HG02840 (cell line): ENCODE data around the gene MS4A4E.
"Not testable (repeated sequence)": the region's sequence is repeated elsewhere in the genome, so short reads cannot be mapped to it uniquely, and the experiment has no call there.

Experiments used
- ATAC-seq: cut with Tn5 transposase; IDR thresholded peaks from one replicate; pipeline ENCODE4 v1.9.1; 2021; ENCODE audit warnings: mild to moderate bottlenecking, moderate library complexity, moderate number of reproducible peaks; ENCODE audit not compliant: unreplicated experiment, low FRiP score

Gene MS4A4E

GRCh38 chr11:60222141-60222540 is 20.8 kb downstream of the MS4A4E start:
- no peak for ATAC-seq

GRCh38 chr11:60221692-60222091 is 21.2 kb downstream of the MS4A4E start:
- ATAC-seq, result no peak

- no peak for ATAC-seq
Measured at GRCh38 chr11:60221181-60221580, 21.8 kb downstream of the MS4A4E start.

GRCh38 chr11:60214386-60214785 is 28.6 kb downstream of the MS4A4E start:
- ATAC-seq, result no peak

DNA sequence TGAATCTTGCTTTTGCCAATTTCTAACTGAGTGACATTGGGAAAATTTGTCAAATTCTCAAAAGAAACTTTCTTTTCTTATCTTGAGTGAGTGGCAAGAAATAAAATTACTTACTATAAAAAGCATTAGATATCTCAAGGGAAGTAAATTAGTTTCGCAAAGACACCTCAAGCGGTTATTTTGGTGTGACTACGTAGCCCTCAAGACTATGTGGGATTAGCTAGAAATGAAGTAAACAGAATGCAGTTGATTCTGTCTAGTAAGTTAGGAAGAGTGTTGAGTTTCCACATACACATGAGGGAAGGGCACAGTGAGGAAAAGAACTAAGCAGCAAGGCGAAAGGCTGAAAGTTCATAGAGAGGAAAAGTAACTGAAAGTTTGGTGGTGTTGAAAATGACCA is 31.7 kb downstream of the MS4A4E start:
- no peak for ATAC-seq

GRCh38 chr11:60209977-60210376 is 33.0 kb downstream of the MS4A4E start:
- ATAC-seq, result no peak

GRCh38 chr11:60208951-60209350 is 34.0 kb downstream of the MS4A4E start:
- no peak for ATAC-seq

GRCh38 chr11:60208146-60208895 is 34.6 kb downstream of the MS4A4E start:
- ATAC-seq, result no peak

- no peak for ATAC-seq
Measured at GRCh38 chr11:60206616-60207015, 36.3 kb downstream of the MS4A4E start.

DNA sequence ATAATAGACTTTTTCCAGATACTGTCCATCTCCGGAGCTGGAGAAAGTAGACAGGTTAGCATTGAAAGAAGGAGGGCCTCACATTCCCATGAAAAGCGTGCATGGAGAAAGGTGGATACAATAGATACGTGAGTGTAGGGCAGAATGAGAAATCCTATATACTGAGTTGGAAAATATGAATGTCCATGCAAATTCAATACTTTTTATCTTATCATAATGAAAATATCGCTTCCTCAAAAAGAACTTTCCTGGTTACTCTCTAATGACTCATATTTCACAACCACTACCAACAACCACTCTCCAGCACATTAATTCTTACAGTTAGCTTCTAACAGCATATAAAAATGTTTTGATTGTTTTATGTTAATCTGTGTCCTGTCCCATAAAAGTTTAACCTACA is 38.0 kb downstream of the MS4A4E start:
- no peak for ATAC-seq

DNA sequence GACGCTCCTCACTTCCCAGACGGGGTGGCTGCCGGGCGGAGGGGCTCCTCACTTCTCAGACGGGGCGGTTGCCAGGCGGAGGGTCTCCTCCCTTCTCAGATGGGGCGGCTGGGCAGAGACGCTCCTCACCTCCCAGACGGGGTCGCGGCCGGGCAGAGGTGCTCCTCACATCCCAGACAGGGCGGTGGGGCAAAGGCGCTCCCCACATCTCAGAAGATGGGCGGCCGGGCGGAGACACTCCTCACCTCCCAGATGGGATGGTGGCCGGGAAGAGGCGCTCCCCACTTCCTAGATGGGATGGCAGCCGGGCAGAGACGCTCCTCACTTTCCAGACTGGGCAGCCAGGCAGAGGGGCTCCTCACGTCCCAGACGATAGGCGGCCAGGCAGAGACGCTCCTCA is 41.6 kb downstream of the MS4A4E start:
- ATAC-seq, result not testable (repeated sequence)

DNA sequence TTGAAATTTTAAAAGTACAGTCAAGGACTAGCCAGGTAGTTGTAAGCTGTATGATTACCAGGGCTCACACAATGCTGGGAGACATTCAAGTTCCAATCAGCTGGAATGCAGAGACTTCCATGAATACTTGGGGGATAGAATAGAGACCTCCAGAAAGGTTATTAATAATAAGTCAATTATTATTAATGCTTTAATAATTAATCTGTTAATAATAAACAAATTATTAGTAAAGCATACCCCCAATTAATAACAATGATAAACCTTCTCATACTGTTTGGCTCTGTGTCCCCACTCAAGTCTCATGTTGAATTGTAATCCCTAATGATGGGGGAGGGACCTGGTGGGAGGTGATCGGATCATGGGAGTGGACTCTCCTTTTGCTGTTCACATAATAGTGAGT is 45.5 kb downstream of the MS4A4E start:
- ATAC-seq, result no peak

- no peak for ATAC-seq
Measured at GRCh38 chr11:60195923-60196368, 47.0 kb downstream of the MS4A4E start.

DNA sequence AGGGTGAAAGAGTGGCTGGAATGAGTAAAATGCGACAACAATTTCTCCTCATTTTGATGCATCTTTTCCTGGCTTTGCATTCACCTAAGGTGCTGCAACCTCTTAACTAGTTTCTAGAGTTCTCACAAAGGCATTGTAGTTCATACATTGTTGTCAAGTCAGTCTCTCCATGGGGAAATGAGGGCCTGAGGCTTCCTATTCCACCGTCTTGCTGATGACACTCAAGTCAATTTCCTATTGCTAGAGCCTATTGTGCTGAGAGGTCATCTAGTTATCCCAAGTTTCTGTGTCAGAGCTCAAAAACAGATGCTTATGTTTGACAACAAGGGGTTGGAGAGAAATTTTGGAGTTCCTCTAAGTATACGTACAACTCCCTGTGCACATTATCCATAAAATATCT is 48.4 kb downstream of the MS4A4E start:
- no peak for ATAC-seq

DNA sequence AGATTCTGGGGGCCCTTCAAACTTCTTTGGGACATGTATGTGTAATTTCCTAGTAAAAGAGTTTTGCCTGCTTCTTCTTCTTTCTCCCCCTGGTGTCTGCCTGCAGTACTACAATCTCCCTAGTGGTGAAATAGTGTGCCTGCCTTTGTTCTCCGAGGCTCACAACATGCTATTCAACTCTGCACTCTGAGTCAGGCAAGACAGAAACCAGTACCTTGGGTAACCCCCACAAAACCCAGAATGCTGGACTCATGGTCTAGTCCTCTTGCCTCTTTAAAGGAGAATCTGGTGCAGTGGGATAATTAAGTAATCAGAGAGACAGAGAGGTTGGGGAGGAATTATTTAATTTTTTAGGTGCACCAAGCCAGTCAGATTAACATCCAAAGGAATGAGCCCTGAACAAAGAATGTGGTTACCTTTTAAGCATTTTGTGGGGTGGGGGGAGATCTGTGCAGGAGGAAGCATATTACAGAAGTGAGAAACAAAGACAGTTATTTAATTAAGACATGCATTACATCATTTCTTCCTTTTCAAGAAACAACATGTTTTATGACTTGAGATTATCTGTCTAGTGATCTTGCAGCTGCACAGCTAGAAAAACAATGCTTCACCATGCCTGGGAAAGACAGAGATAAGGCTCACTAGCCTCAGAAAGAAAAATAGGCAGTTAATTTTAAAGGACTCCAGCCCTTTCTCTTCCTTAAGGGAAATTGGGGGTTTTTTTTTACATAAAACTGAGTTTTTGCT is 49.1 kb downstream of the MS4A4E start:
- ATAC-seq, result no peak

DNA sequence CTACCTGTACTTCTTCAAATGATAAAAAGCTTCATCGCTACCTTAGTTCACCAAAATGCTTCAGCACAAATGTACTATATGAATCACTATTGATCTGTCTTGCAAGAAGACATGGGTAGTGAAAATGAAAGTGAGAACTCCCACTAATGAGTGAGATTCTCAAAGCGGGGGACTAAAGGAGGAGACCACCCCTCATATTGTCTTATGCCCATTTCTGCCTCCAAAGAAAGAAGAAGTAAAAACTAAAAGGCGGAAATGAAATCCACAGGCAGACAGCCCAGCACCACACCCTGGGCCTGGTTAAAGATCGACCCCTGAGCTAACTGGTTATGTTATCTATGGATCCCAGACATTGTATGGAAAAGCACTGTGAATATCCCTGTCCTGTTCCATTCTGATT is 50.4 kb downstream of the MS4A4E start:
- not testable (repeated sequence) for ATAC-seq

DNA sequence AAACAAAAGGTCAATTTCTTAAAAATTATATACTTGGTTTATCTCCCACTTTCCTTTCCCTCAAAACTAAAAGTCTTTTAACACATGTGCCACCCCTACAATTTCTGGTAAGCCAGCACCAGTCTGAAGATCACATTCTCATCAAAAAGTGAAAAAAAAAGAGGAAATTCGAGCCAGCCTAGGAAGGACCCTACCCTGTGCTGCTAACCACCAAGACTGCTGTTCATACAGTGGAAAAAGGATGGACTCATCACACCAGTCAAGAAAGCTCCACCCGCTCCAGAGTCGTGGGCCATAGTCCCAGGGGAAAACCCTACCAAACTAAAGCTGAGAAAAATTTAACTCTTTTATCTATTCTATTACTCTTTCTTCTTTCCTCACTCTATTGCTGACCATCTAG is 54.5 kb downstream of the MS4A4E start:
- ATAC-seq, result not testable (repeated sequence)

- not testable (repeated sequence) for ATAC-seq
Measured at GRCh38 chr11:60186128-60186527, 56.8 kb downstream of the MS4A4E start.

- not testable (repeated sequence) for ATAC-seq
Measured at GRCh38 chr11:60185512-60185827, 57.5 kb downstream of the MS4A4E start.

DNA sequence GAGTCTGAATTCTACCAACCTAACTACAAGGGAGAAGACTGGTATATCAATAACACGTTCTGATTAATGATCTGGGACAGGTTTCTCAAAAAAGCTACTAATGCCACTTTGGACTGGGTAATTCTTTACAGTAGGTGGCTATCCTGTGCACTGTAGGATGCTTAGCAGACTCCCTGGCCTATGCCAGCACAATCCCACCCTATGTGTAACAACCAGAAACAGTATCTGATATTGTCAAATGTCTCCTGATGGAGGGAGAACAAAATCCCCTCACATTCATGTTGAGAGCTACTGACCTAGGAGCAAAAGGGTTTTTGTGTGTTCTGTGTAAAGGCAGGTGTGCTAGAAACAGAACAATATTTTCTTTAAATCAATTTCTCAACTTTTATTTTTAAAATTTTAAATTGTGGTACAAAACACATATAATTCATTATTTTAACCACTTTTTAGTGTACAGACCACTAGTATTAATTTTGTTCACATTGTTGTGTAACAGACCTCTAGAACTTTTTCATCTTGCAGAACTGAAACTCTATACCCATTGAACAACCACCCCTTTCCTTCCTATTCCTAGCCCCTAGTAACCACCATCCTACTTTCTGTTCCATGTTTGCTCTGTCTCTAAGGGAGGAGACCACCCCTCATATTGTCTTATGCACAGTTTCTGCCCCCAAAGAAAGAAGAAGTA is 58.0 kb downstream of the MS4A4E start:
- ATAC-seq, result no peak

DNA sequence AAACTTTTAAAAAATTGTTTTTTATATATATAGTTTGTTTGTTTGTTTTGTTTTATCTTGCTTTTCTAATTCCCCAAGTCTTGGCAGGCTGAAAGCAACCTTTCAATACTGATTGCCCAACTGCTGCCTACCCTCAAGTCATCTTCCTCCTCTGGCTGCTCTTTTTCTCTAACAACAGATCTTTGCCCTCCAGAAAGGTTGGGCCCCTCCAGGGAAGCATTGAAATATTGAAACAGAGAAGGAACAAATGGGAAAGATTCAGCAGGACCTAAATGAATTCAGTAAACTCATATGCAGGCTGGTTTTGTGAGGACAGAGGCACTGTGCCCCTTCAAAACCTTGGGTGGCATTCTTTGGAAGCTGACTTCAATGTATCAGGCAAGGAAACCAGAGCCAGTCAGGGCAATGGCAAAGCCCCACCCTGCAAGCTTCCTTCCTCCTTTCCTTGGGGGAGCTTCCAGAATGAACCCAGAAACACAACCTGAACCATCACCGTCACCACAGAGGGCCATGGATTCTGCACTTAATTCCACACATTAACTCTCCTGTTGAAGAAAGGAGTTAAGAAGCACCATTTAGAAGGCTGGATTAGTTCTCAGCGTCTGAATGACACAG is 59.2 kb downstream of the MS4A4E start:
- no peak for ATAC-seq
